ENCODE results near the gene NKTR. TPM values are rescaled to one million over a fixed set of nuclear protein-coding genes. Genes with fewer than 3 reads are reported as not detected.

Gene NKTR
- total RNA-seq, 4 donors from 2014 or later, result 96.3 to 172 (median 133) TPM

GRCh38 chr3:42665050-42665878, 64.8 kb downstream of the NKTR start:
- intact Hi-C loops (cut with DNase I; ENCODE audit: low total_unique reads) (no loop called here), in situ Hi-C loops (cut with MboI; ENCODE audit: low pct_ligation_motif_present in 1 of 4, low pct_unique_long_range_greater_than_20kb in 1 of 4, low sequenced_read_pairs in 3 of 4) (no loop called here)
- no peak for DNase-seq
- Histone ChIP-seq H3K4me1 (peaks cover 0 to 17% (median 3%) of the 10 kb centered on the region in 4 donors), H3K27ac (no peak overlapping the region), H3K4me3 (no peak overlapping the region), H3K9me3 (no peaks in the 10 kb centered on the region), H3K36me3 (no peaks in the 10 kb centered on the region), H3K27me3 (no peaks in the 10 kb centered on the region)
- TF ChIP-seq EP300 (IDR thresholded peaks at IDR 0.05; ENCODE audit: low read depth) (no peak), CTCF (IDR thresholded peaks at IDR 0.05) (no peak), POLR2A (IDR thresholded peaks at IDR 0.05) (no peak), POLR2AphosphoS5 (IDR thresholded peaks at IDR 0.05) (no peak)
- WGBS, 2 donors (ENCODE audit: low coverage in 1 of 2), result 86% methylated on average over 15 of the region's 15 CpGs; no CpG with 5 or more reads in 1 of the 2 donors

DNA sequence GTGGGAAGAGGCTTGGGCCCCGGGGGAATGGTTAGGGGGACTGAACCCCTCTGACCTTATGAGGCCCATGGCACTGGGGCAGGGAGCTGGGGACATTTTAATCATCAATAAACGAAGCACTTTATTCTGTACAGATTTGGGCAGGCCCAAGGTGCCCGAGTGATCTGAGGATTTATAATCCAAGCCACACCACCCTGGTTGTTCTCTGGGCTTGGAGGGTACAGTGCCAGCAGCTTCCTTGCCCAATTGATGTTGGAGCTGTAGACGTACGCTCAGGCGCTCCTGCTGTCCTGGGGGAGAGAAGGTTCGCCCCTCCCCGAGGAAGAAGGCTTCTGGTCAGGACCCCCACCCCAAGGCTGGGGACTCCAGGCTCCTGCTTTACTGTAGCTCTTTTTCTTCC, 65.5 kb downstream of the NKTR start:
- no peaks in the 10 kb centered on the region for H3K9me3 ChIP-seq
- intact Hi-C loops (cut with DNase I; ENCODE audit: low total_unique reads) (no loop called here), in situ Hi-C loops (cut with MboI; ENCODE audit: low pct_ligation_motif_present in 1 of 4, low pct_unique_long_range_greater_than_20kb in 1 of 4, low sequenced_read_pairs in 3 of 4) (no loop called here)
- H3K27ac ChIP-seq, result no peak overlapping the region
- H3K27me3 ChIP-seq, result no peaks in the 10 kb centered on the region
- TF ChIP-seq POLR2AphosphoS5 (IDR thresholded peaks at IDR 0.05), result no peak
- no peak for TF ChIP-seq POLR2A (IDR thresholded peaks at IDR 0.05)
- no peak for TF ChIP-seq CTCF (IDR thresholded peaks at IDR 0.05)
- TF ChIP-seq EP300 (IDR thresholded peaks at IDR 0.05; ENCODE audit: low read depth), result no peak
- no peaks in the 10 kb centered on the region for H3K36me3 ChIP-seq
- WGBS, 2 donors (ENCODE audit: low coverage in 1 of 2), result 67% methylated on average over 8 of the region's 8 CpGs; no CpG with 5 or more reads in 1 of the 2 donors
- H3K4me3 ChIP-seq, result no peak overlapping the region
- H3K4me1 ChIP-seq, result peaks cover 0 to 17% (median 3%) of the 10 kb centered on the region in 4 donors
- DNase-seq, result no peak

DNA sequence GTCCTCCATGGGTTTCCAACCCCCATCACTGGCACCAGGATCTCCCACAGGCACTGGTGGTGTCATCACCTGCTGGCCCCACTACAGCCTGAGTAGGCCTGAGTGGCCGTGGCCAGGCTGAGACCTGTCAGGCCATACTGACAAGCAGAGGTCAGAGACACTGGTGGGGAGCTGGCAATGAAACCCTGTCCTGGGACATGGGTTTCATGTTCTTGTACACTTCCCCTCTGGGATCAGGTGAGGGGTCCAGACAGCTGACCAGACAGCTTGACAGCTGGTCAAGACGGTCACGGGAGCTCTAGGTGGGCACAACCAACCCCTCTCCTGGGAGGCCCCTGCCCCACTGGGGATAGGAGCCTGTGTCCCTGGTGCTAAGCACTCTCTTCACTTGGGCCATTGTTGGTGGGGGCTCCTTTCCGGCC, 66.1 kb downstream of the NKTR start:
- Histone ChIP-seq H3K4me1 (peaks cover 0 to 17% (median 3%) of the 10 kb centered on the region in 4 donors), H3K36me3 (no peaks in the 10 kb centered on the region), H3K9me3 (no peaks in the 10 kb centered on the region), H3K4me3 (no peak overlapping the region), H3K27ac (peak overlapping the region in 1 of 4 donors; percentile 8), H3K27me3 (no peaks in the 10 kb centered on the region)
- TF ChIP-seq POLR2AphosphoS5 (IDR thresholded peaks at IDR 0.05) (no peak), POLR2A (IDR thresholded peaks at IDR 0.05) (no peak), CTCF (IDR thresholded peaks at IDR 0.05) (no peak), EP300 (IDR thresholded peaks at IDR 0.05; ENCODE audit: low read depth) (no peak)
- in situ Hi-C loops (cut with MboI; ENCODE audit: low pct_ligation_motif_present in 1 of 4, low pct_unique_long_range_greater_than_20kb in 1 of 4, low sequenced_read_pairs in 3 of 4), result no loop called here
- intact Hi-C loops (cut with DNase I; ENCODE audit: low total_unique reads), result no loop called here
- WGBS, 2 donors (ENCODE audit: low coverage in 1 of 2), result 66% methylated on average over 4 of the region's 4 CpGs; no CpG with 5 or more reads in 1 of the 2 donors
- DNase-seq, result no peak

GRCh38 chr3:42667096-42667522, 66.6 kb downstream of the NKTR start:
- no peak for DNase-seq
- Histone ChIP-seq H3K4me3 (no peak overlapping the region), H3K36me3 (no peaks in the 10 kb centered on the region), H3K4me1 (peaks cover 0 to 17% (median 3%) of the 10 kb centered on the region in 4 donors), H3K27me3 (no peaks in the 10 kb centered on the region), H3K9me3 (no peaks in the 10 kb centered on the region), H3K27ac (no peak overlapping the region)
- no peak for TF ChIP-seq POLR2A (IDR thresholded peaks at IDR 0.05)
- no peak for TF ChIP-seq EP300 (IDR thresholded peaks at IDR 0.05; ENCODE audit: low read depth)
- no peak for TF ChIP-seq POLR2AphosphoS5 (IDR thresholded peaks at IDR 0.05)
- TF ChIP-seq CTCF (IDR thresholded peaks at IDR 0.05), result no peak
- intact Hi-C loops (cut with DNase I; ENCODE audit: low total_unique reads) (no loop called here), in situ Hi-C loops (cut with MboI; ENCODE audit: low pct_ligation_motif_present in 1 of 4, low pct_unique_long_range_greater_than_20kb in 1 of 4, low sequenced_read_pairs in 3 of 4) (no loop called here)
- WGBS, 2 donors (ENCODE audit: low coverage in 1 of 2), result 55 to 60% methylated on average over 1 to 7 of the region's 7 CpGs
